Measurements from ENCODE around the gene KIAA2012. TPM values are rescaled to one million over a fixed set of nuclear protein-coding genes. Genes with fewer than 3 reads are reported as not detected.

KIAA2012 gene
- polyA plus RNA-seq, 3 donors = not detected

DNA sequence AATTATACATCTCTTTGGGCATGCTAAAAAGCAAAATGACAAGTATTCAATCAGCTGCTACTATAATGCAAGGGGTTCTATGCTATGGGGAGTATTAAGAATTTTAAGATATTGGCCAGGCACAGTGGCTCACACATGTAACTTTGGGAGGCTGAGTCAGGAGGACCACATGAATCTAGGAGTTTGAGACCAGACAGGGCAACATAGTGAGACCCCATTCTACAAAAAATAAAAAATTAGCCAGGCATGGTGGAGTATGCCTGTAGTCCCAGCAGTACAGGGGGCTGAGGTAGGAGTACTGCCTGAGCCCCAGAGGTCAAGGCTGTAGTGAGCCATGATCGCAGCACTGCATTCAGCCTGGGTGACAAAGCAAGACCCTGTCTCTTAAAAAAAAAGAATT is 5.5 kb upstream of the KIAA2012 start:
- TF ChIP-seq, protein P1, sequence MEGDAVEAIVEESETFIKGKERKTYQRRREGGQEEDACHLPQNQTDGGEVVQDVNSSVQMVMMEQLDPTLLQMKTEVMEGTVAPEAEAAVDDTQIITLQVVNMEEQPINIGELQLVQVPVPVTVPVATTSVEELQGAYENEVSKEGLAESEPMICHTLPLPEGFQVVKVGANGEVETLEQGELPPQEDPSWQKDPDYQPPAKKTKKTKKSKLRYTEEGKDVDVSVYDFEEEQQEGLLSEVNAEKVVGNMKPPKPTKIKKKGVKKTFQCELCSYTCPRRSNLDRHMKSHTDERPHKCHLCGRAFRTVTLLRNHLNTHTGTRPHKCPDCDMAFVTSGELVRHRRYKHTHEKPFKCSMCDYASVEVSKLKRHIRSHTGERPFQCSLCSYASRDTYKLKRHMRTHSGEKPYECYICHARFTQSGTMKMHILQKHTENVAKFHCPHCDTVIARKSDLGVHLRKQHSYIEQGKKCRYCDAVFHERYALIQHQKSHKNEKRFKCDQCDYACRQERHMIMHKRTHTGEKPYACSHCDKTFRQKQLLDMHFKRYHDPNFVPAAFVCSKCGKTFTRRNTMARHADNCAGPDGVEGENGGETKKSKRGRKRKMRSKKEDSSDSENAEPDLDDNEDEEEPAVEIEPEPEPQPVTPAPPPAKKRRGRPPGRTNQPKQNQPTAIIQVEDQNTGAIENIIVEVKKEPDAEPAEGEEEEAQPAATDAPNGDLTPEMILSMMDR (IDR thresholded peaks at IDR 0.05) = no peak
- H2AFZ ChIP-seq (ENCODE audit: insufficient read depth, low read depth, low read length, poor library complexity, severe bottlenecking) = no peak overlapping the region
- H3K4me3 Mint-ChIP-seq = no peak overlapping the region
- H3K9me3 ChIP-seq (replicated peaks in 1 of 2; ENCODE audit: control insufficient read depth in 1 of 2, insufficient read depth in 1 of 2, low read length in 2 of 2) = no peaks in the 10 kb centered on the region
- no peaks in the 10 kb centered on the region for H3K4me1 Mint-ChIP-seq
- H3K4me1 ChIP-seq (ENCODE audit: control insufficient read depth in 1 of 2, insufficient read depth in 2 of 2, low read length in 2 of 2) = no peaks in the 10 kb centered on the region
- no peak for DNase-seq
- H3K9ac ChIP-seq (ENCODE audit: insufficient read depth, low read length, poor library complexity, severe bottlenecking) = no peak overlapping the region
- no peak overlapping the region for H3K27ac Mint-ChIP-seq
- H3K27me3 Mint-ChIP-seq (ENCODE audit: low read depth in 3 of 3) = peaks cover 0 to 3% (median 1%) of the 10 kb centered on the region in 3 donors
- no CpG with 5 or more reads among the region's 1 CpG for WGBS (ENCODE audit: insufficient coverage)
- H3K9me3 Mint-ChIP-seq = no peaks in the 10 kb centered on the region
- H3K27me3 ChIP-seq (ENCODE audit: control insufficient read depth in 2 of 2, insufficient read depth in 2 of 2, low read length in 2 of 2) = no peaks in the 10 kb centered on the region
- no peak overlapping the region for H3K4me2 ChIP-seq (replicated peaks; ENCODE audit: extremely low read depth, low read length, poor library complexity, severe bottlenecking)
- H3K4me3 ChIP-seq (replicated peaks in 1 of 3; ENCODE audit: low read depth in 2 of 3, low read length in 3 of 3) = no peak overlapping the region
- no peak overlapping the region for H3K27ac ChIP-seq (ENCODE audit: low read depth in 1 of 2, low read length in 2 of 2)
- no peaks in the 10 kb centered on the region for H3K36me3 Mint-ChIP-seq
- no peaks in the 10 kb centered on the region for H3K79me2 ChIP-seq (ENCODE audit: insufficient read depth, low read length)
- H4K20me1 ChIP-seq (ENCODE audit: insufficient read depth, low read length) = no peaks in the 10 kb centered on the region
- intact Hi-C loops (cut with micrococcal nuclease) = no loop called here
- no peaks in the 10 kb centered on the region for H3K36me3 ChIP-seq (replicated peaks in 1 of 2; ENCODE audit: control insufficient read depth in 1 of 2, insufficient read depth in 2 of 2, low read length in 2 of 2)

DNA sequence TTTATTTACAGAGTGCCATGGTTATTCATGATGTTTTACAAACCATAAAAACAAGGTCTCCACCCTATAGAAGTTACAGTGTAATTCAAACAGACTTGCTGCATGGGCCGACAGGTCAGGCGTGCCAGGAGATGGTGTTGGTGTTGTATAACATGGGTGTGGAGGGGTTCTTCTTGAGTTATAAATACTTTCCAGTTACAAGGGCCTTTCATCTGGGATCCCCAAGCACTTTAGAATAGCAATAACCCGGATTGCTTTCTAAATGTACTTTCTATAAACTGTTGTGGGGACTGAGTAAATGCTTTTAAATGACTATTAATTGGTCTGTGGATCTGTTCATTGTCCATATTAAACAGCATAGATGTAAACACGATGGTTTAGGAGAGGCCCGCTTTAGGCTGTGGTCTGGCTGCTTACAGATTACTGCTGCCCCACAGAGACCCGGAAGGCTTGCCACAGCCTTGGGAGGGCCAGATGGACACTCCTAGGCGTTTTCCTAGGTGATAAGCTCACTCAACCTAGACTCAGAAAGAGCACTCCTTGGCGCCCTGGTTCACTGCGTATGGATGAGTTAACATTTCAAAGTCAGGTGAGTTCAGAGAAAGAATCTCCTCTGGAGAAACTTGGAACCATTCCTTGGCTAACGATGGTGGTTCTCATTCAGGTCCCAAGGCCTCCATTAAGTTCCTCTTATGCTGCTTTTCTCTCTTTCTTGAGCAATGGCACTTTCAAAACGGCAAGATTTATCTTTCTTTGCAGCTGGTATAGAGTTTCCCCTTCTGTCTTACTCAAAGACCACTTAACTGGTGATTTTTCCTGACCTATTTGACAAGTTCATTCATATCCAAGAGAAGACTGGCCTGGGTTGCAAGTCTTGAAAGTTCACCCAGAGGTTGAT is 3.6 kb upstream of the KIAA2012 start:
- Histone ChIP-seq H3K79me2 (ENCODE audit: insufficient read depth, low read length) (no peaks in the 10 kb centered on the region), H3K4me3 (replicated peaks in 1 of 3; ENCODE audit: low read depth in 2 of 3, low read length in 3 of 3) (no peak overlapping the region), H3K9ac (ENCODE audit: insufficient read depth, low read length, poor library complexity, severe bottlenecking) (no peak overlapping the region), H3K4me1 (ENCODE audit: control insufficient read depth in 1 of 2, insufficient read depth in 2 of 2, low read length in 2 of 2) (no peaks in the 10 kb centered on the region), H3K4me2 (replicated peaks; ENCODE audit: extremely low read depth, low read length, poor library complexity, severe bottlenecking) (no peak overlapping the region), H3K36me3 (replicated peaks in 1 of 2; ENCODE audit: control insufficient read depth in 1 of 2, insufficient read depth in 2 of 2, low read length in 2 of 2) (no peaks in the 10 kb centered on the region), H3K27ac (ENCODE audit: low read depth in 1 of 2, low read length in 2 of 2) (no peak overlapping the region), H4K20me1 (ENCODE audit: insufficient read depth, low read length) (no peaks in the 10 kb centered on the region), H2AFZ (ENCODE audit: insufficient read depth, low read depth, low read length, poor library complexity, severe bottlenecking) (peak overlapping the region; percentile 2), H3K9me3 (replicated peaks in 1 of 2; ENCODE audit: control insufficient read depth in 1 of 2, insufficient read depth in 1 of 2, low read length in 2 of 2) (no peaks in the 10 kb centered on the region), H3K27me3 (ENCODE audit: control insufficient read depth in 2 of 2, insufficient read depth in 2 of 2, low read length in 2 of 2) (no peaks in the 10 kb centered on the region)
- no peak for DNase-seq
- no peak overlapping the region for H3K4me3 Mint-ChIP-seq
- H3K27ac Mint-ChIP-seq = no peak overlapping the region
- intact Hi-C loops (cut with micrococcal nuclease) = no loop called here
- H3K9me3 Mint-ChIP-seq = no peaks in the 10 kb centered on the region
- H3K27me3 Mint-ChIP-seq (ENCODE audit: low read depth in 3 of 3) = peaks cover 2 to 4% (median 3%) of the 10 kb centered on the region in 3 donors
- WGBS (ENCODE audit: insufficient coverage) = 60% methylated on average over 4 of the region's 11 CpGs
- H3K36me3 Mint-ChIP-seq = no peaks in the 10 kb centered on the region
- TF ChIP-seq, protein P1 (IDR thresholded peaks at IDR 0.05) = no peak
- H3K4me1 Mint-ChIP-seq = no peaks in the 10 kb centered on the region

All from CD14-positive monocyte (primary cell).